ENCODE measurements around the gene SLC16A3. TPM values are rescaled to one million over a fixed set of nuclear protein-coding genes. Genes with fewer than 3 reads are reported as not detected.

SLC16A3 gene
- total and polyA plus RNA-seq, 2 donors (not counting 3 experiments of a cell fraction or from before 2014, with no cell fraction given): 95.9 to 171 TPM

GRCh38 chr17:82246365-82247181 lies 17.7 kb downstream of the SLC16A3 start:
- Histone ChIP-seq H3K9me1 (replicated peaks; ENCODE audit: control insufficient read depth, extremely low read depth, insufficient read depth, low read length) (no peaks in the 10 kb centered on the region), H3K9me3 (replicated peaks; ENCODE audit: control insufficient read depth, insufficient read depth, low read length) (no peaks in the 10 kb centered on the region), H3K9ac (replicated peaks; ENCODE audit: extremely low read depth, insufficient read depth, low read length) (no peak overlapping the region), H3K79me2 (ENCODE audit: control insufficient read depth, insufficient read depth, low read length) (peaks cover 42% of the 10 kb centered on the region), H3K4me2 (ENCODE audit: insufficient read depth, low read length) (no peak overlapping the region), H3K27me3 (ENCODE audit: control insufficient read depth in 2 of 2, insufficient read depth in 2 of 2, low read length in 2 of 2) (no peaks in the 10 kb centered on the region), H4K20me1 (replicated peaks; ENCODE audit: control insufficient read depth, extremely low read depth, insufficient read depth, low read length) (peaks cover 2% of the 10 kb centered on the region), H3K36me3 (ENCODE audit: control insufficient read depth in 2 of 2, extremely low read depth in 1 of 2, insufficient read depth in 2 of 2, low read length in 2 of 2) (peaks cover 29 to 70% of the 10 kb centered on the region in 2 experiments), H3K4me1 (ENCODE audit: control insufficient read depth, extremely low read depth, insufficient read depth, low read length) (peaks cover 23% of the 10 kb centered on the region), H3K27ac (ENCODE audit: insufficient read depth, low read depth, low read length) (peak overlapping the region; percentile 67), H2AFZ (ENCODE audit: low read depth, low read length) (no peak overlapping the region), H3K4me3 (replicated peaks in 1 of 3; ENCODE audit: insufficient read depth in 1 of 3, low read depth in 1 of 3, low read length in 3 of 3) (no peak overlapping the region)
- peak; percentile 30 for DNase-seq (ENCODE audit: low read depth, low spot score)
- CTCF ChIA-PET: interaction anchor here (0.6 to 1.5 kb wide), 8 partner anchors 10 to 216 kb away, joined by 3 to 6 read pairs (median 4); partner anchors contain the start of gene SLC16A3
- BruUV-seq (replicated peaks): no TSS peak
- dilution Hi-C loops (cut with MboI; ENCODE audit: extremely low pct_ligation_motif_present, low sequenced_read_pairs): no loop called here
- intact Hi-C loops (cut with micrococcal nuclease): loop anchor here (10.0 kb wide), 1 partner anchor 168 kb away; the partner anchor contains the start of genes HEXD and OGFOD3
- POLR2A ChIA-PET: interaction anchor here (0.6 kb wide), 1 partner anchor 396 kb away, joined by 3 read pairs; no protein-coding TSS in a partner anchor
- TF ChIP-seq MYC (IDR thresholded peaks at IDR 0.05; ENCODE audit: low read depth, low read length) (peak; percentile 3), EZH2 (IDR thresholded peaks at IDR 0.05; ENCODE audit: borderline replicate concordance, low read depth, low read length, severe bottlenecking) (no peak), MAX (IDR thresholded peaks at IDR 0.05; ENCODE audit: insufficient read depth, insufficient read length) (no peak), POLR2AphosphoS5 (IDR thresholded peaks at IDR 0.05; ENCODE audit: insufficient read depth, low read depth, low read length) (peak; percentile 12), GATA2 (IDR thresholded peaks at IDR 0.05; ENCODE audit: insufficient read depth, insufficient read length, low read depth, low read length) (no peak), POLR2A (IDR thresholded peaks at IDR 0.05; ENCODE audit: low read depth, low read length) (peak; percentile 57), CTCF (IDR thresholded peaks at IDR 0.05; ENCODE audit: extremely low read depth in 1 of 2, insufficient read depth in 1 of 2, low read depth in 1 of 2, low read length in 2 of 2) (no peak), JUN (IDR thresholded peaks at IDR 0.05; ENCODE audit: borderline replicate concordance, insufficient read depth, insufficient read length, low read depth) (no peak), FOS (IDR thresholded peaks at IDR 0.05; ENCODE audit: borderline replicate concordance, insufficient read depth, low read length) (no peak)
- peak; percentile 76 for FAIRE-seq
